Retina (tissue), 1 donor: Measurements from ENCODE around the gene CD81.

Experiments
- DNase-seq: peaks from one replicate; pipeline ENCODE4 v3.0.0-alpha.2; 2016

CD81 gene

GRCh38 chr11:2377511-2378443 is 667 bp downstream of the CD81 start:
- DNase-seq, result peak; percentile 82

GRCh38 chr11:2378527-2379210 is 1.6 kb downstream of the CD81 start:
- no peak for DNase-seq

GRCh38 chr11:2379466-2380174 is 2.5 kb downstream of the CD81 start:
- DNase-seq, result no peak

- DNase-seq, result no peak
Measured at GRCh38 chr11:2380396-2380795, 3.3 kb downstream of the CD81 start.

- no peak for DNase-seq
Measured at GRCh38 chr11:2380807-2381350, 3.8 kb downstream of the CD81 start.

GRCh38 chr11:2381494-2382128 is 4.5 kb downstream of the CD81 start:
- DNase-seq, result no peak

GRCh38 chr11:2382129-2382517 is 5.0 kb downstream of the CD81 start:
- DNase-seq, result no peak

- no peak for DNase-seq
Measured at GRCh38 chr11:2382936-2383851, 6.1 kb downstream of the CD81 start.

GRCh38 chr11:2383852-2384804 is 7.0 kb downstream of the CD81 start:
- no peak for DNase-seq

- DNase-seq, result no peak
Measured at GRCh38 chr11:2385156-2386151, 8.3 kb downstream of the CD81 start.

- no peak for DNase-seq
Measured at GRCh38 chr11:2386591-2386990, 9.5 kb downstream of the CD81 start.

- DNase-seq, result peak; percentile 56
Measured at GRCh38 chr11:2387266-2387987, 10.3 kb downstream of the CD81 start.

GRCh38 chr11:2388431-2389376 is 11.6 kb downstream of the CD81 start:
- DNase-seq, result no peak

GRCh38 chr11:2389377-2390026 is 12.4 kb downstream of the CD81 start:
- DNase-seq, result no peak

GRCh38 chr11:2390091-2390724 is 13.1 kb downstream of the CD81 start:
- DNase-seq, result no peak

GRCh38 chr11:2390725-2391151 is 13.6 kb downstream of the CD81 start:
- DNase-seq, result no peak
